ENCODE results near the gene ANKFN1.

DNA sequence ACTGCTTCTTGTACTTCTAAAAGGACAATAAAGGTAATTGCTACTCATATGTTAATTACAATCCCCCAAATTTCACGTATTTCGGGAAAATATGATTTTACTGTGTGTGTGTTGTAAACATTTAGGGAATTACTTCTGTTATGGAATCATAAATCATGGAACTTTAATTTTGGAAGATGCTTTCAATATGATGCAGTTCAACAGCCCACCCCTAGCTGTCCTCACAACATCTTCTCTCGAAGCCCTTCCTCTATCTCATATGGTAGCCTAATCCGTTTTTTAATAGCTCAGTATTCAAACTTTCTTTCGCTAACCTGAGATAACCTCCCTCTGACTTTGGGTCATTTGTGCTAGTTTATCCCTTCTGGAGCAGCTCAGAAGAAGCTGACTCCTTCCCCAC is 78.4 kb downstream of the ANKFN1 start:
- TF ChIP-seq POLR2A (IDR thresholded peaks at IDR 0.05), result no peak
- TF ChIP-seq, protein P1, sequence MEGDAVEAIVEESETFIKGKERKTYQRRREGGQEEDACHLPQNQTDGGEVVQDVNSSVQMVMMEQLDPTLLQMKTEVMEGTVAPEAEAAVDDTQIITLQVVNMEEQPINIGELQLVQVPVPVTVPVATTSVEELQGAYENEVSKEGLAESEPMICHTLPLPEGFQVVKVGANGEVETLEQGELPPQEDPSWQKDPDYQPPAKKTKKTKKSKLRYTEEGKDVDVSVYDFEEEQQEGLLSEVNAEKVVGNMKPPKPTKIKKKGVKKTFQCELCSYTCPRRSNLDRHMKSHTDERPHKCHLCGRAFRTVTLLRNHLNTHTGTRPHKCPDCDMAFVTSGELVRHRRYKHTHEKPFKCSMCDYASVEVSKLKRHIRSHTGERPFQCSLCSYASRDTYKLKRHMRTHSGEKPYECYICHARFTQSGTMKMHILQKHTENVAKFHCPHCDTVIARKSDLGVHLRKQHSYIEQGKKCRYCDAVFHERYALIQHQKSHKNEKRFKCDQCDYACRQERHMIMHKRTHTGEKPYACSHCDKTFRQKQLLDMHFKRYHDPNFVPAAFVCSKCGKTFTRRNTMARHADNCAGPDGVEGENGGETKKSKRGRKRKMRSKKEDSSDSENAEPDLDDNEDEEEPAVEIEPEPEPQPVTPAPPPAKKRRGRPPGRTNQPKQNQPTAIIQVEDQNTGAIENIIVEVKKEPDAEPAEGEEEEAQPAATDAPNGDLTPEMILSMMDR (IDR thresholded peaks at IDR 0.05), result no peak

Data from body of pancreas (tissue), 4 donors.